K562 (cell line): Measurements from ENCODE around the gene CTAG2.
"Not testable (repeated sequence)": the region's sequence is repeated elsewhere in the genome, so short reads cannot be mapped to it uniquely, and the experiment has no call there.

Experiments
- EP300 ChIP-seq: IDR thresholded peaks from 2 replicates; pipeline ENCODE4 v1.6.1; 2012; ENCODE audit warnings: low read length, improper control_type of control experiment
- POLR2A ChIP-seq: fragments of 450-650 bp; conservative IDR thresholded peaks from 2 replicates; pipeline ENCODE4 v1.6.1; 2016
- TARDBP ChIP-seq: fragments of 450-650 bp; IDR thresholded peaks from 2 replicates; pipeline ENCODE4 v1.6.1; 2016

GRCh38 chrX:154608823-154609222 lies 44.6 kb downstream of the CTAG2 start:
- not testable (repeated sequence) for TF ChIP-seq TARDBP, POLR2A, EP300
